ENCODE measurements around the gene TMCO2.

GRCh38 chr1:40257313-40257687 lies 9.6 kb downstream of the TMCO2 start:
- TF ChIP-seq EZH2 (IDR thresholded peaks at IDR 0.05; ENCODE audit: insufficient read depth, poor library complexity, severe bottlenecking), result no peak
- TF ChIP-seq EZH2phosphoT487 (IDR thresholded peaks at IDR 0.05; ENCODE audit: insufficient read depth, low read depth), result no peak

Data from GM23248 (cell line).